Gastroesophageal sphincter (tissue), 4 donors: ENCODE results near the gene SELENOS. TPM values are rescaled to one million over a fixed set of nuclear protein-coding genes. Genes with fewer than 3 reads are reported as not detected.

Experiments used
- ATAC-seq: fragments of 150-250 bp; one replicate; pipeline ENCODE4 v1.9.1; 2016; ENCODE audit warnings: mild to moderate bottlenecking, moderate library complexity
- H3K27ac ChIP-seq, 4 donors: fragments of 200-600 bp; sonication (generic) in 3 of 4; 1 replicate in 3 of 4; 2 replicates in 1 of 4; pipeline ENCODE4 v1.5.1; 2016 to 2019
- H3K27me3 ChIP-seq: fragments of 200-600 bp; sonication (generic); one replicate; pipeline ENCODE4 v1.5.1; 2019
- H3K36me3 ChIP-seq, 2 donors: fragments of 200-600 bp; sonication (generic); one replicate each; pipeline ENCODE4 v1.5.1; 2019; ENCODE audit warnings: control low read depth in 1 of 2
- H3K4me1 ChIP-seq, 3 donors: fragments of 200-600 bp; sonication (generic); 1 replicate in 2 of 3; 2 replicates in 1 of 3; pipeline ENCODE4 v1.5.1; 2016 to 2019; ENCODE audit warnings: control low read depth in 2 of 3
- H3K4me3 ChIP-seq, 2 donors: fragments of 200-600 bp; sonication (generic); one replicate each; pipeline ENCODE4 v1.5.1; 2019; ENCODE audit warnings: mild to moderate bottlenecking in 1 of 2, moderate library complexity in 1 of 2
- H3K9me3 ChIP-seq, 3 donors: fragments of 200-600 bp; sonication (generic); one replicate each; pipeline ENCODE4 v1.5.1; 2017 to 2019; ENCODE audit warnings: control low read depth in 2 of 3
- CTCF ChIP-seq, 4 experiments: fragments of 200-600 bp in 2 of 4; fragments of 450-650 bp in 2 of 4; sonication (generic) in 1 of 4; IDR thresholded peaks; one replicate each; pipeline ENCODE4 v1.5.1; 2017 to 2019; ENCODE audit warnings: antibody characterized with exemption in 4 of 4, mild to moderate bottlenecking in 2 of 4, moderate library complexity in 2 of 4
- EP300 ChIP-seq: sonication (generic); formaldehyde crosslinking; IDR thresholded peaks from one replicate; pipeline ENCODE4 v1.6.1; 2017; ENCODE audit warnings: antibody characterized with exemption, mild to moderate bottlenecking
- POLR2A ChIP-seq, 2 donors: fragments of 450-650 bp; IDR thresholded peaks; one replicate each; pipeline ENCODE4 v1.6.1; 2017; ENCODE audit warnings: antibody characterized with exemption in 2 of 2, mild to moderate bottlenecking in 2 of 2, moderate library complexity in 1 of 2
- POLR2AphosphoS5 ChIP-seq: sonication (generic); formaldehyde crosslinking; IDR thresholded peaks from one replicate; pipeline ENCODE4 v1.6.1; 2017; ENCODE audit warnings: antibody characterized with exemption
- WGBS, 2 donors: methylation state at CpG; one replicate each; pipeline ENCODE4 v1.1.5; 2018; ENCODE audit warnings: low coverage in 1 of 2; 5-methylcytosine and 5-hydroxymethylcytosine counted together
- total RNA-seq, 4 donors: library from RNA; depleted of rRNA; stranded (reverse); fragments of >200 nt; gene quantifications; one replicate each; pipeline ENCODE4 v1.1.0, GENCODE V29; 2016

Gene SELENOS
- total RNA-seq, 4 donors from 2014 or later, result 56.1 to 75.5 (median 64.5) TPM

GRCh38 chr15:101309436-101310160 lies 32.3 kb upstream of the SELENOS start:
- Histone ChIP-seq H3K4me1 (no peaks in the 10 kb centered on the region), H3K27ac (no peak overlapping the region), H3K9me3 (no peaks in the 10 kb centered on the region), H3K27me3 (peaks cover 31% of the 10 kb centered on the region), H3K4me3 (no peak overlapping the region), H3K36me3 (no peaks in the 10 kb centered on the region)
- 80 to 100% methylated on average over 2 to 3 of the region's 26 CpGs for WGBS, 2 donors
- no peak for ATAC-seq
- TF ChIP-seq EP300 (no peak), POLR2AphosphoS5 (no peak), POLR2A (IDR thresholded peaks at IDR 0.05) (no peak), CTCF (IDR thresholded peaks at IDR 0.05) (no peak)

- Histone ChIP-seq H3K27me3 (peaks cover 31% of the 10 kb centered on the region), H3K36me3 (no peaks in the 10 kb centered on the region), H3K9me3 (no peaks in the 10 kb centered on the region), H3K4me1 (no peaks in the 10 kb centered on the region), H3K4me3 (no peak overlapping the region), H3K27ac (no peak overlapping the region)
- 83% methylated on average over 1 to 8 of the region's 20 CpGs for WGBS, 2 donors
- ATAC-seq, result no peak
- no peak for TF ChIP-seq POLR2AphosphoS5
- no peak for TF ChIP-seq EP300
- no peak for TF ChIP-seq CTCF (IDR thresholded peaks at IDR 0.05)
- TF ChIP-seq POLR2A (IDR thresholded peaks at IDR 0.05), result no peak
Observed at GRCh38 chr15:101308604-101309435, 31.5 kb upstream of the SELENOS start.

- peaks cover 31% of the 10 kb centered on the region for H3K27me3 ChIP-seq
- no peak for ATAC-seq
- no peaks in the 10 kb centered on the region for H3K36me3 ChIP-seq
- H3K4me3 ChIP-seq, result no peak overlapping the region
- no peaks in the 10 kb centered on the region for H3K4me1 ChIP-seq
- H3K9me3 ChIP-seq, result no peaks in the 10 kb centered on the region
- 87% methylated on average over 3 of the region's 16 CpGs; no CpG with 5 or more reads in 1 of the 2 donors for WGBS, 2 donors
- H3K27ac ChIP-seq, result no peak overlapping the region
- TF ChIP-seq POLR2AphosphoS5, result no peak
- no peak for TF ChIP-seq POLR2A (IDR thresholded peaks at IDR 0.05)
- TF ChIP-seq EP300, result no peak
- TF ChIP-seq CTCF (IDR thresholded peaks at IDR 0.05), result no peak
Observed at GRCh38 chr15:101307897-101308603, 30.8 kb upstream of the SELENOS start.

GRCh38 chr15:101307048-101307896 lies 30.0 kb upstream of the SELENOS start:
- H3K27me3 ChIP-seq, result peaks cover 31% of the 10 kb centered on the region
- no peaks in the 10 kb centered on the region for H3K9me3 ChIP-seq
- no peaks in the 10 kb centered on the region for H3K36me3 ChIP-seq
- WGBS, 2 donors, result no CpG with 5 or more reads among the region's 24 CpGs
- TF ChIP-seq EP300 (no peak), CTCF (IDR thresholded peaks at IDR 0.05) (no peak), POLR2AphosphoS5 (no peak), POLR2A (IDR thresholded peaks at IDR 0.05) (no peak)
- no peak overlapping the region for H3K4me3 ChIP-seq
- no peak for ATAC-seq
- H3K27ac ChIP-seq, result no peak overlapping the region
- H3K4me1 ChIP-seq, result no peaks in the 10 kb centered on the region
